OCI-LY1 (cell line): Measurements from ENCODE around the gene ZIC4.

Experiments used
- EZH2 ChIP-seq: fragments of 200-600 bp; sonication (generic), shearing (Covaris generic); IDR thresholded peaks from 2 replicates; pipeline ENCODE4 v1.8.0; 2017; ENCODE audit warnings: borderline replicate concordance, mixed run types, mild to moderate bottlenecking, antibody characterized with exemption, low read length, moderate library complexity, mixed read lengths
- TF ChIP-seq, protein P1 (sequence below): fragments of 200-600 bp; sonication (generic), shearing (Covaris generic); IDR thresholded peaks from 2 replicates; pipeline ENCODE4 v1.5.1; 2017; ENCODE audit warnings: mild to moderate bottlenecking, antibody characterized with exemption, low read length, moderate library complexity, mixed read lengths

GRCh38 chr3:147407498-147408187 lies 1.3 kb upstream of the ZIC4 start:
- TF ChIP-seq, protein P1, sequence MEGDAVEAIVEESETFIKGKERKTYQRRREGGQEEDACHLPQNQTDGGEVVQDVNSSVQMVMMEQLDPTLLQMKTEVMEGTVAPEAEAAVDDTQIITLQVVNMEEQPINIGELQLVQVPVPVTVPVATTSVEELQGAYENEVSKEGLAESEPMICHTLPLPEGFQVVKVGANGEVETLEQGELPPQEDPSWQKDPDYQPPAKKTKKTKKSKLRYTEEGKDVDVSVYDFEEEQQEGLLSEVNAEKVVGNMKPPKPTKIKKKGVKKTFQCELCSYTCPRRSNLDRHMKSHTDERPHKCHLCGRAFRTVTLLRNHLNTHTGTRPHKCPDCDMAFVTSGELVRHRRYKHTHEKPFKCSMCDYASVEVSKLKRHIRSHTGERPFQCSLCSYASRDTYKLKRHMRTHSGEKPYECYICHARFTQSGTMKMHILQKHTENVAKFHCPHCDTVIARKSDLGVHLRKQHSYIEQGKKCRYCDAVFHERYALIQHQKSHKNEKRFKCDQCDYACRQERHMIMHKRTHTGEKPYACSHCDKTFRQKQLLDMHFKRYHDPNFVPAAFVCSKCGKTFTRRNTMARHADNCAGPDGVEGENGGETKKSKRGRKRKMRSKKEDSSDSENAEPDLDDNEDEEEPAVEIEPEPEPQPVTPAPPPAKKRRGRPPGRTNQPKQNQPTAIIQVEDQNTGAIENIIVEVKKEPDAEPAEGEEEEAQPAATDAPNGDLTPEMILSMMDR, result no peak
- no peak for TF ChIP-seq EZH2
